LHCN-M2 (cell line): ENCODE data around the gene PPP2R2C. TPM values are rescaled to one million over a fixed set of nuclear protein-coding genes. Genes with fewer than 3 reads are reported as not detected.

ENCODE experiments used
- DNase-seq: peaks from one replicate; pipeline ENCODE4 v3.0.0-alpha.2; 2012; ENCODE audit warnings: low read depth
- total RNA-seq: library from RNA; depleted of rRNA; stranded (reverse); fragments of >200 nt; gene quantifications from 2 replicates; pipeline ENCODE4 v1.2.3, GENCODE V29; 2014

The PPP2R2C gene
- total RNA-seq, 1 experiment from 2014 or later: 0.98 TPM

DNA sequence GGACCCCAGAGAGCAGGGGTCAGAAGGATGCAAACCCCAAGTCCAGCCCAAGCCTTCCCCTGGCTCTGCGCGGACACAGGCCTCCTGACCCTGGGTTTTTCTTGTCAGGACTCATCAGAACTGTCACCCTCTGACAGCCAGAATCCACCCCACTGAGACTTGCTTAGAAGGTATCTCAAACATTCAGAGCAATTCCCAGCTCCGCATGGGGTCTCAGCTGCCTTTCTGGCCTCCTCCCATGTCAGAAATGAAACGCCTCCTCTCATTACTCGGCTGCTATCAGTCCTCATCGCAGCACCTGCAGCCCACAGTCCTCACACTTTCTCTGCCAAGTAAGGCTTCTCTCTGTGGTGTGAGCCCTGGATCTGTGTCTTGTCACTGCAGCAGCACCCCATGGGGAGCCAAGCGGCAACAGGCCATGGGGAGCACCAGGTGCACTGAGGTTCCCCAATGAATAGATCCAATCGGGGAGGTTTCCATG is 105.0 kb downstream of the PPP2R2C start:
- no peak for DNase-seq

DNA sequence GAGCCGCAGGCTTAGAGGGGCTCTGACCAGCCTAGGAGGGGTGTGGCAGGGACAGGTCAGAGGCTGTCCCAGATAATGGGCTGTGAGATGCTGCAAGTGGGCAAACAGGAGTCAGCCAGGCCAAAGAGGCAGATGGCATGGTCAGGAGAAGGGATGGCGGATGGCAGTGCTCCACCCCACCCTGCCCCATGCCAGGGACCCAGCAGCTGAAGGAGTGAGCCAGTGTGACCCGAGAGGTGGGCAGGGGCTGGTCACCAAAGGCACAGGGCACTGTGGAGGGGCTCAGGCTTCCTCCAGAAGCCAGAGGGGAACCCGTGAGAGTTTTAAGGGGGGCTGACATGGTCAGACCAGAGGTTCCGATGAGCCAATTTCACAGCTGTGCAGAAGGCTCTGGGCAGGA is 105.8 kb downstream of the PPP2R2C start:
- DNase-seq: no peak

GRCh38 chr4:6365545-6366086 is 106.8 kb downstream of the PPP2R2C start:
- no peak for DNase-seq

DNA sequence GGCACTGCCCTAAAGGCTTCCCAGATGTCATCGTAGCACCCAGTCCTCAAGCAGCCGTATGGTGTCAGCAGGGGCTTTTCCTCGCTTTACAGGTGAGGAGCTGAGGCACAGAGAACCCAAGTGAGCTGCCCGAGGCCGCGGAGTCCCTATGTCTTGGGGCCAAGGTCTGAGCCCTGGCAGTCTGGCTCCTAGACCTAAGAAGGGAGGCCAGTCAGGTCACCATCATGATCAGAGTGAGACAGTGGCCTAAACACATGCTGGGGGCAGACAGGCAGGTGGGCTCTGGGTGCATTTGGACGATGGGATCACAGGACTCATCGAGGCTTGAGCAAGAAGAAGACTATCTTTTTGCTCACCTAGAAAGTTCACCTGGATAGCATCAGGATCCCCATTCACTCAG is 107.8 kb downstream of the PPP2R2C start:
- no peak for DNase-seq

- no peak for DNase-seq
Observed at GRCh38 chr4:6364146-6364545, 108.3 kb downstream of the PPP2R2C start.

DNA sequence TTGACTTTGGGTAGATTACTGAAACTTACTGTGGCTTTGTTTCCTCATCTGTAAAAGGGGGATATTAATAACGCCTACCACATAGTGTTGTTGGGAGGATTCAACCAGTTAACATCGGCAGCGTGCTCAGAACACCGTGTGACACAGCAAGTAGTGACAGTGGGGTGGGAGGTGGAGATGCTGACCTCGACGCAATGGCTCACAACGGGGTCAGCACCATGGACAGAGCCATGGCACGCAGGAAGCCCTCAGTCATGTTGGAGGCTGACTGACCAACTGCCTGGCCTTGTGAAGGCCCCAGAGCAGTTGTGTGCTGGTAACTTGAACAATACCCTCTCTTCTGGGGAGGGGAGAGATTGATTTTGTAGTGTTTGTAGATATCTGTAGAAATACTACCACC is 109.5 kb downstream of the PPP2R2C start:
- DNase-seq: peak; percentile 26

DNA sequence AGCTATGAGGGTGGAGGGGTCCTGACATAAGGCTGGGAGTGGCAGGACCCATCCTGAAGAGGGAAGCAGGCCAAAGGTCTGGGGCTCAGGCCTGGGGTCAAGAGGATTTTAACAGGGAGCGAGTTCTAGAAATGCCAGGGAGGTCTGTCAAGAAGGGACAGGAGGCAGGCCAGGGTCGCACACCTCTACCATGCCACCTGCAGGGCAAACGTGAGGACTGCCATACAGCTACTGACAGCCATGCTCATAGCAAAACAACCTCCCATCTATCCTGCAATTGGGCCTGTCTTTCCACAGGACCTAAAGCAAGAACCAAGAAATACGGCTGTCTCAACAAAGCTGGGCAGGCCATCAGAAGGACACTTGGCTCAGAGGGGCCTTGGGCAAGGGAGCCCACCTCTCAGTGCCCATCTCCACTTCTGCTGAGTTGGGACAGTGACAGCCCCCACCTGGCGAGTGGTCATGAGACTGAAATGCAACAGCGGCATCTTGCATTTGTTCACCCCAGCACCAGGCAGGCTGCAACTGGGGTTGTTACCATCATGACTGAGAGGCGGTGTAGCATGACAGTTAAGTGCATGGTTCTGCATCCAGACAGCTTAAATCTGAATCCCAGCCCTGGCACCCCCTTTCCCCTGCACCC is 110.0 kb downstream of the PPP2R2C start:
- no peak for DNase-seq

- no peak for DNase-seq
Observed at GRCh38 chr4:6361076-6361784, 111.2 kb downstream of the PPP2R2C start.

GRCh38 chr4:6360385-6360784 is 112.0 kb downstream of the PPP2R2C start:
- DNase-seq: no peak

GRCh38 chr4:6359536-6360308 is 112.7 kb downstream of the PPP2R2C start:
- no peak for DNase-seq

- no peak for DNase-seq
Observed at GRCh38 chr4:6357476-6357875, 114.9 kb downstream of the PPP2R2C start.

DNA sequence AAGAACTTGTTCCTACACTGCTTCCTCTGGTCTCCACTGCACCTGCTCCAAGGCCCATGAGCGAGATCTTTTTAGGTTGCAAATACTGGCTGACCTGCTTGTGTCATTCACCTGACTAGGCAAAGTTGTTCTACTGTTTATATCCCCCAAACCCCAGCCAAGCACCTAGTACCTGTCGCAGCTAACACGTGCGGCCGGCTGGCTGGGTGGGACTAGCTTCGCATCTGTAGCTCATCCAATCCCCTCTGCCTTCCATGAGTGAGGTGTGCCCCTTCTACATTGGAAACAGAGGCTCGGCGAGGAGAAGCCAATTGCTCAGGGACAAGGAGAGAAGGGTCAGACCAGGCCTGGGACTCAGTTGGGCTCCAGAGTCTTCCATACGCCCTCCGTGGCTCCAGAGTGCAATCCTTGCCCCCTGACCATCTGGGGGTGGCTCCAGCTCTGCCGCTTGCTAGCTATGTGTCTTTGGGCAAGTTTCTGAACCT is 116.3 kb downstream of the PPP2R2C start:
- DNase-seq: no peak

DNA sequence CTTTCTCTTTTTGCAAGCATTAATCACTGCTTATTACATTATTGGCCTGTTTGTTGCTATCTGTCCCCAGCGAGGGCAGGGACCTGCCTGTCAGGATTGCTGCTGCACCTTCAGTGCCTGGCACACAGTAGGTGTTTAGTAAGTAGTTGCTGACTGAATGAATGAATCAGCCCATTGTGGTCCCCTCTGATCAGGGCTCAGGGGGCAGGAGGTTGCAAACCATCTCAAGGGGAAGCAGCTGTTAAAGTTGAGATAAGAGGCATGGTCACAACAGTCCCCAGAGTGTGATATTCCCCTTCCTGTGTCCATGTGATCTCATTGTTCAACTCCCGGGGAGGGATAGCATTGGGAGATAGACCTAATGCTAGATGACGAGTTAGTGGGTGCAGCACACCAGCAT is 117.4 kb downstream of the PPP2R2C start:
- no peak for DNase-seq

GRCh38 chr4:6354626-6355025 is 117.8 kb downstream of the PPP2R2C start:
- no peak for DNase-seq

DNA sequence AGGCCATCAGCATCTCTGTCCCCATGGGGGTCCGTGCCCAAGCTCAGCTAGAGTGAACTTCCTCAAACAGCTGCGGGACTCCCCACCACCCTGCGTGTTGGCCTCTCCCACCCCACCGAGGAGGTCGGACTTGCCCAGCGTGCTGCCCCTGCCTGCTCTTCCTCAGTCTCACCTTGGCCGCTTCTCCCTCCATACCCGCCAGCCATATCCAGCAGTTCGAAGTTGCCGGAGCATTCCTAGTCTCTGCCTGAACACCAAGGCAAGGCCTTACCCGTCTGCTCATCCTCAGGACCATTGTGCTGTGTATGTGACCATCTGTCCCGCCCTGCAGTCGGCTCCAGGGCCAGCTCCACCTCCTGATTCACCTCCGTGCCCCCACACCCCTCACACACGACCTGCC is 118.3 kb downstream of the PPP2R2C start:
- DNase-seq: no peak

GRCh38 chr4:6352031-6352692 is 120.3 kb downstream of the PPP2R2C start:
- no peak for DNase-seq

- no peak for DNase-seq
Observed at GRCh38 chr4:6351246-6352000, 121.0 kb downstream of the PPP2R2C start.

DNA sequence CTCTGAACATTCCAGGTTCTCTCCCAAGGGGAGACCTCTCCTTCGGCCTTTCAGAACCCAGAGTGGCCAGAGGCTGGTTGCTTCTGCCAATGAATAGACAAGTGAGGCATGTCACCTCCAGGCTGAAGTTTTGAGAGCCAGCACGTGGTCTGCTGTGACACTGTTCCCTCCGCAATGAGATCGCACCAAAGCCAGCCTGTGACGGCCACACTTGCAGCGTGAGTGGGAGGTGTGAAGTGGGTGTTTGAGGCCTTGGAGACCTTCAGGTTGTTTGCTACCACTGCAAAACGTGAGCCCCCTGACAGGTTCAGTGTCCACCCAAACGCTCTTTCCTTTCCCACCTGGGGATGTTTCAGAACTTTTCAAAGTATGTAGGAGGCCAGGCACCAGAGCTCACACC is 121.8 kb downstream of the PPP2R2C start:
- no peak for DNase-seq

GRCh38 chr4:6349896-6350603 is 122.4 kb downstream of the PPP2R2C start:
- DNase-seq: peak; percentile 43

DNA sequence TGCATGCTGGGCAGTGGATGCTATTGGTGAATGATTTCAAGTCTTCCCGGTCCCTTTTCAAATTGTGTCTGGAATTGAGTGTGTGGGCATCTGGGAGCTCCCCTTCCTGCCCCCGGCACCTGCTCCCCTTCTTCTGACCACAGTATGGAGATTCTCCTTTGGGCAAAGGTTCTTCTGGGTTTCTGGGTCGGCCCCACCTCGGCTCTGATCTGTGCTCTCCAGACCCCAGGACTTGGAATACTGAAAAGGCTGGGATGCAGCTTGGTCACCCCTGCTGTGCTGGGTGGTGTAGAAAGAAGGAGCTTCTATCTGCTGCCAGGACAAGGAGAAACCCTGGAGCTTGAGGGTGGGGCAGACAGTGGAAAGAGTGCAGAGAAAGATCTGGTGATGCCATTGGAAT is 124.0 kb downstream of the PPP2R2C start:
- DNase-seq: no peak
